ENCODE measurements around the gene GET4. TPM values are rescaled to one million over a fixed set of nuclear protein-coding genes. Genes with fewer than 3 reads are reported as not detected.

Gene GET4
- total RNA-seq, 1 experiment from 2014 or later, result 253 TPM

Other genes with a start within 250 kb of the GET4 start
- gene DNAAF5, start 149.9 kb upstream of the GET4 start, total RNA-seq (2014; rRNA removed; shearing (Covaris generic)), result 122 and 124 TPM in 2 replicates
- gene PRKAR1B, start 149.3 kb upstream of the GET4 start, total RNA-seq (2014; rRNA removed; shearing (Covaris generic)), result 70.8 and 78.0 TPM in 2 replicates
- gene SUN1, start 44.1 kb upstream of the GET4 start, total RNA-seq (2014; rRNA removed; shearing (Covaris generic)), result 145 and 200 TPM in 2 replicates
- gene ADAP1, start 78.1 kb downstream of the GET4 start, total RNA-seq (2014; rRNA removed; shearing (Covaris generic)), result 535 and 538 TPM in 2 replicates
- 15.2 and 21.6 TPM in 2 replicates for gene COX19, start 99.0 kb downstream of the GET4 start, total RNA-seq (2014; rRNA removed; shearing (Covaris generic))
- 1.9 and 3.7 TPM in 2 replicates for gene CYP2W1, start 106.6 kb downstream of the GET4 start, total RNA-seq (2014; rRNA removed; shearing (Covaris generic))
- gene GPR146, start 168.0 kb downstream of the GET4 start, total RNA-seq (2014; rRNA removed; shearing (Covaris generic)), result 4.1 and 4.3 TPM in 2 replicates
- gene GPER1, start 211.6 kb downstream of the GET4 start, total RNA-seq (2014; rRNA removed; shearing (Covaris generic)), result 2.0 and 2.5 TPM in 2 replicates